Suprapubic skin (tissue), 4 donors: ENCODE measurements around the gene INMT. TPM values are rescaled to one million over a fixed set of nuclear protein-coding genes. Genes with fewer than 3 reads are reported as not detected.

Source experiments
- DNase-seq, 2 donors: peaks; one replicate each; pipeline ENCODE4 v3.0.0-alpha.2; 2019; ENCODE audit warnings: low spot score in 2 of 2
- H3K27ac ChIP-seq: fragments of 200-600 bp; sonication (generic); one replicate; pipeline ENCODE4 v1.5.1; 2019
- H3K27me3 ChIP-seq: fragments of 200-600 bp; sonication (generic); one replicate; pipeline ENCODE4 v1.5.1; 2019
- H3K36me3 ChIP-seq: fragments of 200-600 bp; sonication (generic); one replicate; pipeline ENCODE4 v1.5.1; 2019
- H3K4me1 ChIP-seq: fragments of 200-600 bp; sonication (generic); one replicate; pipeline ENCODE4 v1.5.1; 2019
- H3K4me3 ChIP-seq: fragments of 200-600 bp; sonication (generic); one replicate; pipeline ENCODE4 v1.5.1; 2019; ENCODE audit warnings: mild to moderate bottlenecking
- H3K9me3 ChIP-seq: fragments of 200-600 bp; sonication (generic); one replicate; pipeline ENCODE4 v1.5.1; 2019
- CTCF ChIP-seq, 2 donors: fragments of 200-600 bp in 1 of 2; fragments of 450-650 bp in 1 of 2; sonication (generic) in 1 of 2; IDR thresholded peaks; one replicate each; pipeline ENCODE4 v1.5.1; 2016 to 2019; ENCODE audit warnings: antibody characterized with exemption in 2 of 2, mild to moderate bottlenecking in 1 of 2, moderate library complexity in 1 of 2
- EP300 ChIP-seq: sonication (generic); formaldehyde crosslinking; IDR thresholded peaks from one replicate; pipeline ENCODE4 v1.6.1; 2017; ENCODE audit warnings: antibody characterized with exemption
- POLR2A ChIP-seq, 2 donors: fragments of 450-650 bp; IDR thresholded peaks; one replicate each; pipeline ENCODE4 v1.6.1; 2017; ENCODE audit warnings: antibody characterized with exemption in 2 of 2, mild to moderate bottlenecking in 2 of 2, moderate library complexity in 2 of 2
- POLR2AphosphoS5 ChIP-seq, 3 donors: sonication (generic); formaldehyde crosslinking; IDR thresholded peaks; one replicate each; pipeline ENCODE4 v1.6.1; 2017; ENCODE audit warnings: antibody characterized with exemption in 3 of 3
- WGBS: methylation state at CpG from one replicate; pipeline ENCODE4 v1.1.5; 2018; 5-methylcytosine and 5-hydroxymethylcytosine counted together
- total RNA-seq, 4 donors: library from RNA; depleted of rRNA; stranded (reverse); fragments of >200 nt; gene quantifications; one replicate each; pipeline ENCODE4 v1.1.0, GENCODE V29; 2016

INMT gene
- total RNA-seq, 4 donors from 2014 or later, result 1.3 to 9.7 (median 4.2) TPM

- Histone ChIP-seq H3K27me3 (no peaks in the 10 kb centered on the region), H3K27ac (no peak overlapping the region), H3K4me3 (no peak overlapping the region), H3K4me1 (no peaks in the 10 kb centered on the region), H3K36me3 (no peaks in the 10 kb centered on the region), H3K9me3 (peaks cover 9% of the 10 kb centered on the region)
- WGBS, result 88% methylated on average over 1 of the region's 1 CpG
- no peak for TF ChIP-seq POLR2A (IDR thresholded peaks at IDR 0.05)
- no peak for DNase-seq
These were observed 30.7 kb upstream of the INMT start for GRCh38 chr7:30721211-30721610.

GRCh38 chr7:30722187-30722586 lies 29.7 kb upstream of the INMT start:
- no peak for TF ChIP-seq POLR2AphosphoS5 (IDR thresholded peaks at IDR 0.05)
- no peak for TF ChIP-seq POLR2A (IDR thresholded peaks at IDR 0.05)
- TF ChIP-seq CTCF (IDR thresholded peaks at IDR 0.05), result no peak
- no peak for TF ChIP-seq EP300
- no peaks in the 10 kb centered on the region for H3K36me3 ChIP-seq
- WGBS, result 76% methylated on average over 2 of the region's 2 CpGs
- H3K4me1 ChIP-seq, result no peaks in the 10 kb centered on the region
- peaks cover 9% of the 10 kb centered on the region for H3K9me3 ChIP-seq
- no peak for DNase-seq
- H3K4me3 ChIP-seq, result no peak overlapping the region
- H3K27ac ChIP-seq, result no peak overlapping the region
- H3K27me3 ChIP-seq, result no peaks in the 10 kb centered on the region

GRCh38 chr7:30722671-30723070 lies 29.3 kb upstream of the INMT start:
- Histone ChIP-seq H3K9me3 (peaks cover 5% of the 10 kb centered on the region), H3K27me3 (no peaks in the 10 kb centered on the region), H3K36me3 (no peaks in the 10 kb centered on the region), H3K27ac (no peak overlapping the region), H3K4me1 (no peaks in the 10 kb centered on the region), H3K4me3 (no peak overlapping the region)
- DNase-seq, result no peak
- no peak for TF ChIP-seq POLR2AphosphoS5 (IDR thresholded peaks at IDR 0.05)
- no peak for TF ChIP-seq CTCF (IDR thresholded peaks at IDR 0.05)
- TF ChIP-seq POLR2A (IDR thresholded peaks at IDR 0.05), result no peak
- no peak for TF ChIP-seq EP300

GRCh38 chr7:30723776-30724175 lies 28.2 kb upstream of the INMT start:
- TF ChIP-seq POLR2A (IDR thresholded peaks at IDR 0.05) (no peak), POLR2AphosphoS5 (IDR thresholded peaks at IDR 0.05) (no peak)
- no peaks in the 10 kb centered on the region for H3K4me1 ChIP-seq
- no peak overlapping the region for H3K4me3 ChIP-seq
- WGBS, result 77% methylated on average over 4 of the region's 4 CpGs
- H3K27me3 ChIP-seq, result no peaks in the 10 kb centered on the region
- H3K27ac ChIP-seq, result no peak overlapping the region
- no peaks in the 10 kb centered on the region for H3K36me3 ChIP-seq
- no peaks in the 10 kb centered on the region for H3K9me3 ChIP-seq
- DNase-seq, result no peak

GRCh38 chr7:30726296-30727006 lies 25.5 kb upstream of the INMT start:
- H3K9me3 ChIP-seq, result no peaks in the 10 kb centered on the region
- H3K36me3 ChIP-seq, result no peaks in the 10 kb centered on the region
- no peak for TF ChIP-seq POLR2A (IDR thresholded peaks at IDR 0.05)
- no peak for TF ChIP-seq CTCF (IDR thresholded peaks at IDR 0.05)
- TF ChIP-seq EP300, result no peak
- no peak for TF ChIP-seq POLR2AphosphoS5 (IDR thresholded peaks at IDR 0.05)
- no peak overlapping the region for H3K4me3 ChIP-seq
- no peak overlapping the region for H3K27ac ChIP-seq
- H3K4me1 ChIP-seq, result no peaks in the 10 kb centered on the region
- no peak for DNase-seq
- H3K27me3 ChIP-seq, result peaks cover 6% of the 10 kb centered on the region
- 93% methylated on average over 7 of the region's 7 CpGs for WGBS

GRCh38 chr7:30727061-30727945 lies 24.6 kb upstream of the INMT start:
- WGBS, result 68% methylated on average over 8 of the region's 8 CpGs
- H3K36me3 ChIP-seq, result no peaks in the 10 kb centered on the region
- no peak for TF ChIP-seq CTCF (IDR thresholded peaks at IDR 0.05)
- TF ChIP-seq POLR2AphosphoS5 (IDR thresholded peaks at IDR 0.05), result no peak
- TF ChIP-seq EP300, result no peak
- TF ChIP-seq POLR2A (IDR thresholded peaks at IDR 0.05), result no peak
- H3K4me1 ChIP-seq, result no peaks in the 10 kb centered on the region
- DNase-seq, result no peak
- no peaks in the 10 kb centered on the region for H3K9me3 ChIP-seq
- H3K27ac ChIP-seq, result no peak overlapping the region
- peaks cover 11% of the 10 kb centered on the region for H3K27me3 ChIP-seq
- no peak overlapping the region for H3K4me3 ChIP-seq
